HepG2 (cell line): ENCODE results near the gene NUTF2. TPM values are rescaled to one million over a fixed set of nuclear protein-coding genes. Genes with fewer than 3 reads are reported as not detected.
A peak's percentile ranks its signal among the peaks of the same experiment; 100 is the strongest.

Source experiments
- CCAR2 ChIP-seq: fragments of 200-400 bp; formaldehyde crosslinking; optimal IDR thresholded peaks from 2 replicates; pipeline ENCODE3; 2018; ENCODE audit warnings: low read depth, mild to moderate bottlenecking, low read length, moderate library complexity
- MAFF ChIP-seq: IDR thresholded peaks from 2 replicates; pipeline ENCODE4 v1.6.1; 2011; ENCODE audit warnings: low read depth, low read length, improper control_type of control experiment
- MTERF4 ChIP-seq: sonication (generic); formaldehyde crosslinking; IDR thresholded peaks from 2 replicates; pipeline ENCODE4 v1.8.0; 2023; ENCODE audit warnings: mild to moderate bottlenecking, missing genetic modification reagents
- MYC ChIP-seq: sonication (generic); formaldehyde crosslinking; IDR thresholded peaks from 2 replicates; pipeline ENCODE4 v1.9.0; 2021; ENCODE audit warnings: missing genetic modification reagents, borderline replicate concordance
- PLSCR1 ChIP-seq: sonication (generic); formaldehyde crosslinking; IDR thresholded peaks from 2 replicates; pipeline ENCODE4 v1.5.0; 2020; ENCODE audit warnings: missing genetic modification reagents, mild to moderate bottlenecking, borderline replicate concordance
- RERE ChIP-seq: IDR thresholded peaks from 2 replicates; pipeline ENCODE4 v1.6.1; 2016; ENCODE audit warnings: low read depth, missing genetic modification reagents, missing compliant biosample characterization
- SALL1 ChIP-seq: sonication (generic); formaldehyde crosslinking; IDR thresholded peaks from 2 replicates; pipeline ENCODE4 v1.8.0; 2022; ENCODE audit warnings: mild to moderate bottlenecking, missing genetic modification reagents
- TEAD3 ChIP-seq: optimal IDR thresholded peaks from 2 replicates; pipeline ENCODE3; 2016; ENCODE audit warnings: borderline replicate concordance
- ZBTB21 ChIP-seq: sonication (generic); formaldehyde crosslinking; IDR thresholded peaks from 2 replicates; pipeline ENCODE4 v1.4.0; 2020; ENCODE audit warnings: missing genetic modification reagents
- ZNF260 ChIP-seq: sonication (generic); formaldehyde crosslinking; IDR thresholded peaks from 2 replicates; pipeline ENCODE4 v1.4.0; 2020; ENCODE audit warnings: missing genetic modification reagents, low read depth, mild to moderate bottlenecking, borderline replicate concordance
- ZNF512B ChIP-seq: sonication (generic); formaldehyde crosslinking; IDR thresholded peaks from 2 replicates; pipeline ENCODE4 v1.5.1; 2020; ENCODE audit warnings: missing genetic modification reagents, mild to moderate bottlenecking, borderline replicate concordance
- ZNF609 ChIP-seq: sonication (generic); formaldehyde crosslinking; IDR thresholded peaks from 2 replicates; pipeline ENCODE4 v1.4.0; 2020; ENCODE audit warnings: mild to moderate bottlenecking, missing genetic modification reagents, borderline replicate concordance
- polyA plus RNA-seq, 8 experiments: library from polyadenylated mRNA; depleted of rRNA in 3 of 8; stranded (reverse) in 7 of 8; unstranded in 1 of 8; fragments of >200 nt; fragmentation: Illumina TruSeq in 4 of 8; extraction: Trizol in 4 of 8; gene quantifications; 2 replicates each; pipeline versions ENCODE4 v1.2.1 to v1.2.3, GENCODE V29; 2011 to 2016; ENCODE audit warnings: low read depth in 4 of 8, missing spikeins in 1 of 8, mixed read lengths in 1 of 8; ENCODE audit not compliant: insufficient read depth in 1 of 8
- total RNA-seq, 5 experiments: library from RNA; depleted of rRNA; stranded (reverse); fragments of >200 nt; fragmentation: Illumina TruSeq; extraction: Trizol; gene quantifications; 2 replicates each; pipeline ENCODE4 v1.2.3, GENCODE V29; 2016; ENCODE audit warnings: low read depth in 1 of 5

Gene NUTF2
- total and polyA plus RNA-seq, 2 of the 13 experiments (the other 11 are each of a cell fraction or from before 2014, with no cell fraction given) = 168 to 214 TPM

- TF ChIP-seq ZNF609 (CRISPR knock-in tag) (peak; percentile 13; the same call in 1 of the 2 replicates), ZNF512B (CRISPR knock-in tag) (no peak), RERE (CRISPR knock-in tag) (peak; percentile 77; the same call in 1 of the 2 replicates), PLSCR1 (CRISPR knock-in tag) (no peak), CCAR2 (peak; percentile 94), MYC (CRISPR knock-in tag) (peak; percentile 87), MTERF4 (CRISPR knock-in tag) (peak; percentile 81; the same call in 1 of the 2 replicates), MAFF (peak; percentile 44), ZBTB21 (CRISPR knock-in tag) (no peak), SALL1 (CRISPR knock-in tag) (peak; percentile 94), TEAD3 (CRISPR knock-in tag) (peak; percentile 78), ZNF260 (0 out of 2 replicates have a peak, but pooled peaks have one; percentile 89)
Observed at GRCh38 chr16:67872631-67873434, 26.1 kb downstream of the NUTF2 start, which contains the start of gene EDC4 (continued).
